H9 (cell line): Measurements from ENCODE around the gene CDH4. TPM values are rescaled to one million over a fixed set of nuclear protein-coding genes. Genes with fewer than 3 reads are reported as not detected.

Source experiments
- DNase-seq: peaks from one replicate; pipeline ENCODE4 v3.0.0-alpha.2; 2017
- H2AFZ ChIP-seq: one replicate; pipeline ENCODE4 v1.6.1; 2013; ENCODE audit warnings: mild to moderate bottlenecking, low read length, control low read depth, moderate library complexity
- H2AK5ac ChIP-seq: 2 replicates; pipeline ENCODE4 v1.6.1; 2013; ENCODE audit warnings: low read length, control low read depth, mixed read lengths; ENCODE audit not compliant: insufficient read length
- H2BK120ac ChIP-seq: one replicate; pipeline ENCODE4 v1.6.1; 2013; ENCODE audit warnings: low read depth, mild to moderate bottlenecking, low read length, control low read depth, inconsistent platforms; ENCODE audit not compliant: poor library complexity, severe bottlenecking
- H2BK12ac ChIP-seq: 2 replicates; pipeline ENCODE4 v1.6.1; 2013; ENCODE audit warnings: low read length, control low read depth, mixed read lengths, low read depth; ENCODE audit not compliant: insufficient read length
- H2BK15ac ChIP-seq: 2 replicates; pipeline ENCODE4 v1.6.1; 2013; ENCODE audit warnings: low read depth, low read length, control low read depth
- H2BK20ac ChIP-seq: one replicate; pipeline ENCODE4 v1.6.1; 2013; ENCODE audit warnings: low read depth, mild to moderate bottlenecking, low read length, control low read depth, inconsistent platforms; ENCODE audit not compliant: poor library complexity, severe bottlenecking
- H2BK5ac ChIP-seq: 2 replicates; pipeline ENCODE4 v1.6.1; 2013; ENCODE audit warnings: low read length, control low read depth, mixed read lengths; ENCODE audit not compliant: insufficient read length
- H3K14ac ChIP-seq: 2 replicates; pipeline ENCODE4 v1.6.1; 2013; ENCODE audit warnings: low read length, control low read depth; ENCODE audit not compliant: insufficient read depth
- H3K18ac ChIP-seq: 2 replicates; pipeline ENCODE4 v1.6.1; 2013; ENCODE audit warnings: low read depth, mild to moderate bottlenecking, mixed read lengths, low read length, control low read depth; ENCODE audit not compliant: insufficient read length
- H3K23ac ChIP-seq: 2 replicates; pipeline ENCODE4 v1.6.1; 2013; ENCODE audit warnings: low read length, control low read depth, mixed read lengths, low read depth; ENCODE audit not compliant: insufficient read length
- H3K23me2 ChIP-seq: 2 replicates; pipeline ENCODE4 v1.6.1; 2013; ENCODE audit warnings: low read depth, mild to moderate bottlenecking, mixed read lengths, low read length, control low read depth; ENCODE audit not compliant: insufficient read length, poor library complexity, severe bottlenecking
- H3K27ac ChIP-seq: 2 replicates; pipeline ENCODE4 v1.5.1; 2013; ENCODE audit warnings: low read length, control low read depth, mixed read lengths, low read depth; ENCODE audit not compliant: insufficient read length
- H3K27me3 ChIP-seq: 2 replicates; pipeline ENCODE4 v1.6.1; 2013; ENCODE audit warnings: low read length, control low read depth, inconsistent platforms; ENCODE audit not compliant: insufficient read depth
- H3K4ac ChIP-seq: 2 replicates; pipeline ENCODE4 v1.6.1; 2013; ENCODE audit warnings: low read depth, mild to moderate bottlenecking, control low read depth, inconsistent platforms, low read length, moderate library complexity
- H3K4me1 ChIP-seq: 2 replicates; pipeline ENCODE4 v1.6.1; 2013; ENCODE audit warnings: low read length, control low read depth, inconsistent platforms; ENCODE audit not compliant: insufficient read depth
- H3K4me2 ChIP-seq: 2 replicates; pipeline ENCODE4 v1.6.1; 2013; ENCODE audit warnings: low read length, control low read depth, mixed read lengths; ENCODE audit not compliant: insufficient read length, insufficient read depth
- H3K56ac ChIP-seq: 2 replicates; pipeline ENCODE4 v1.6.1; 2013; ENCODE audit warnings: low read depth, mild to moderate bottlenecking, mixed read lengths, low read length, control low read depth; ENCODE audit not compliant: insufficient read length
- H3K79me1 ChIP-seq: 2 replicates; pipeline ENCODE4 v1.6.1; 2013; ENCODE audit warnings: low read depth, mild to moderate bottlenecking, moderate library complexity, low read length, control low read depth, inconsistent platforms; ENCODE audit not compliant: insufficient read depth, poor library complexity, severe bottlenecking
- H3K79me2 ChIP-seq: 2 replicates; pipeline ENCODE4 v1.6.1; 2013; ENCODE audit warnings: low read length, control low read depth, inconsistent platforms; ENCODE audit not compliant: insufficient read depth
- H3K9ac ChIP-seq: 2 replicates; pipeline ENCODE4 v1.6.1; 2013; ENCODE audit warnings: low read length, control low read depth, mixed read lengths; ENCODE audit not compliant: insufficient read length; ENCODE audit errors: extremely low read depth
- H3K9me3 ChIP-seq: one replicate; pipeline ENCODE4 v1.6.1; 2013; ENCODE audit warnings: low read depth, low read length, inconsistent platforms; ENCODE audit not compliant: control insufficient read depth
- H3T11ph ChIP-seq: one replicate; pipeline ENCODE4 v1.6.1; 2013; ENCODE audit warnings: mild to moderate bottlenecking, low read length, control low read depth, inconsistent platforms
- H4K20me1 ChIP-seq: one replicate; pipeline ENCODE4 v1.6.1; 2013; ENCODE audit not compliant: control insufficient read depth, insufficient read length, insufficient read depth
- H4K5ac ChIP-seq: 2 replicates; pipeline ENCODE4 v1.6.1; 2013; ENCODE audit warnings: low read depth, mild to moderate bottlenecking, mixed read lengths, low read length, control low read depth; ENCODE audit not compliant: insufficient read length
- H4K8ac ChIP-seq: replicated peaks from 2 replicates; pipeline ENCODE4 v1.6.1; 2013; ENCODE audit warnings: low read length, control low read depth, mixed read lengths, low read depth; ENCODE audit not compliant: insufficient read length
- H4K91ac ChIP-seq: 2 replicates; pipeline ENCODE4 v1.6.1; 2013; ENCODE audit warnings: low read depth, mild to moderate bottlenecking, moderate library complexity, mixed read lengths, low read length, control low read depth; ENCODE audit not compliant: insufficient read length
- H3K27ac Mint-ChIP-seq, 3 experiments: 2 replicates in 2 of 3; 3 replicates in 1 of 3; pipeline ENCODE4 v1.8.0; 2020 to 2021; ENCODE audit warnings: mixed read lengths in 3 of 3, mild to moderate bottlenecking in 1 of 3, moderate library complexity in 1 of 3
- H3K27me3 Mint-ChIP-seq: 2 replicates; pipeline ENCODE4 v1.8.0; 2021; ENCODE audit warnings: low read depth, mild to moderate bottlenecking, moderate library complexity, mixed read lengths
- H3K36me3 Mint-ChIP-seq, 3 experiments: 2 replicates in 2 of 3; 3 replicates in 1 of 3; pipeline ENCODE4 v1.8.0; 2020 to 2021; ENCODE audit warnings: low read depth in 3 of 3, mixed read lengths in 3 of 3; ENCODE audit not compliant: insufficient read depth in 1 of 3
- H3K4me1 Mint-ChIP-seq, 2 experiments: 2 replicates each; pipeline ENCODE4 v1.8.0; 2020; ENCODE audit warnings: mixed read lengths in 2 of 2
- H3K4me3 Mint-ChIP-seq, 2 experiments: 2 replicates in 1 of 2; 3 replicates in 1 of 2; pipeline ENCODE4 v1.8.0; 2020 to 2021; ENCODE audit warnings: mild to moderate bottlenecking in 2 of 2, mixed read lengths in 2 of 2, moderate library complexity in 1 of 2
- H3K9me3 Mint-ChIP-seq, 2 experiments: 2 replicates in 1 of 2; 3 replicates in 1 of 2; pipeline ENCODE4 v1.8.0; 2020; ENCODE audit warnings: mild to moderate bottlenecking in 2 of 2, mixed read lengths in 2 of 2, moderate library complexity in 1 of 2
- WGBS: extraction: QIAGEN DNeasy Blood & Tissue Kit; methylation state at CpG from one replicate; pipeline ENCODE4 v1.1.7; 2013; ENCODE audit warnings: missing lambda C conversion rate, low lambda C conversion rate, mixed read lengths; ENCODE audit not compliant: insufficient read length; ENCODE audit errors: extremely low coverage; 5-methylcytosine and 5-hydroxymethylcytosine counted together
- total RNA-seq: library from RNA; stranded (reverse); gene quantifications from 2 replicates; pipeline ENCODE4 v1.2.1, GENCODE V29; 2021
- TF ChIP-seq, protein P1 (sequence below): fragments of 200-600 bp; sonication (generic); conservative IDR thresholded peaks from 3 replicates; pipeline ENCODE4 v1.8.0; 2021; ENCODE audit warnings: antibody characterized with exemption, mild to moderate bottlenecking

CDH4 gene
- total RNA-seq, 1 experiment from 2014 or later, result 3.0 TPM

GRCh38 chr20:61385731-61386130 lies 133.7 kb downstream of the CDH4 start:
- H3K9ac ChIP-seq, result no peak overlapping the region
- H2BK15ac ChIP-seq, result no peak overlapping the region
- H4K8ac ChIP-seq, result no peak overlapping the region
- no peak for DNase-seq
- H4K20me1 ChIP-seq, result no peaks in the 10 kb centered on the region
- no peaks in the 10 kb centered on the region for H3K23me2 ChIP-seq
- H4K91ac ChIP-seq, result no peak overlapping the region
- H2BK120ac ChIP-seq, result no peak overlapping the region
- H3K79me1 ChIP-seq, result no peaks in the 10 kb centered on the region
- H3K27me3 Mint-ChIP-seq, result peaks cover 45% of the 10 kb centered on the region
- H2BK5ac ChIP-seq, result no peak overlapping the region
- peaks cover 9% of the 10 kb centered on the region for H3K9me3 ChIP-seq
- no peaks in the 10 kb centered on the region for H3K27me3 ChIP-seq
- peaks cover 15 to 33% (median 23%) of the 10 kb centered on the region in 3 experiments for H3K36me3 Mint-ChIP-seq
- no peak overlapping the region for H4K5ac ChIP-seq
- H2AK5ac ChIP-seq, result no peak overlapping the region
- no peak overlapping the region for H2BK20ac ChIP-seq
- H3K4ac ChIP-seq, result no peak overlapping the region
- no peak overlapping the region for H3K4me2 ChIP-seq
- H3K14ac ChIP-seq, result no peak overlapping the region
- H3K27ac Mint-ChIP-seq, result no peak overlapping the region; a peak in 1 of 7 replicates
- H2AFZ ChIP-seq, result no peak overlapping the region
- TF ChIP-seq, protein P1, sequence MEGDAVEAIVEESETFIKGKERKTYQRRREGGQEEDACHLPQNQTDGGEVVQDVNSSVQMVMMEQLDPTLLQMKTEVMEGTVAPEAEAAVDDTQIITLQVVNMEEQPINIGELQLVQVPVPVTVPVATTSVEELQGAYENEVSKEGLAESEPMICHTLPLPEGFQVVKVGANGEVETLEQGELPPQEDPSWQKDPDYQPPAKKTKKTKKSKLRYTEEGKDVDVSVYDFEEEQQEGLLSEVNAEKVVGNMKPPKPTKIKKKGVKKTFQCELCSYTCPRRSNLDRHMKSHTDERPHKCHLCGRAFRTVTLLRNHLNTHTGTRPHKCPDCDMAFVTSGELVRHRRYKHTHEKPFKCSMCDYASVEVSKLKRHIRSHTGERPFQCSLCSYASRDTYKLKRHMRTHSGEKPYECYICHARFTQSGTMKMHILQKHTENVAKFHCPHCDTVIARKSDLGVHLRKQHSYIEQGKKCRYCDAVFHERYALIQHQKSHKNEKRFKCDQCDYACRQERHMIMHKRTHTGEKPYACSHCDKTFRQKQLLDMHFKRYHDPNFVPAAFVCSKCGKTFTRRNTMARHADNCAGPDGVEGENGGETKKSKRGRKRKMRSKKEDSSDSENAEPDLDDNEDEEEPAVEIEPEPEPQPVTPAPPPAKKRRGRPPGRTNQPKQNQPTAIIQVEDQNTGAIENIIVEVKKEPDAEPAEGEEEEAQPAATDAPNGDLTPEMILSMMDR, result no peak
- H3K56ac ChIP-seq, result no peak overlapping the region
- H3K23ac ChIP-seq, result no peak overlapping the region
- H2BK12ac ChIP-seq, result no peak overlapping the region
- no peak overlapping the region for H3K18ac ChIP-seq
- no peak overlapping the region for H3T11ph ChIP-seq
- no peak overlapping the region for H3K27ac ChIP-seq
- no peaks in the 10 kb centered on the region for H3K79me2 ChIP-seq
- H3K4me1 Mint-ChIP-seq, result peaks cover 10 to 13% of the 10 kb centered on the region in 2 experiments
- no CpG with 5 or more reads among the region's 10 CpGs for WGBS
- peaks cover 33 to 34% of the 10 kb centered on the region in 2 experiments for H3K9me3 Mint-ChIP-seq
- peaks cover 3% of the 10 kb centered on the region; the same call in 1 of the 2 replicates for H3K4me1 ChIP-seq
- H3K4me3 Mint-ChIP-seq, result no peak overlapping the region
